Natural killer cell (primary cell): ENCODE results near the gene SCYGR8. TPM values are rescaled to one million over a fixed set of nuclear protein-coding genes. Genes with fewer than 3 reads are reported as not detected.

Experiments used
- ATAC-seq, 3 donors: fragments of 150-1000 bp in 2 of 3; fragments of 200-7000 bp in 1 of 3; cut with Tn5 transposase; 1 replicate in 1 of 3; 2 replicates in 2 of 3; pipeline ENCODE4 v1.10.0; 2021; ENCODE audit warnings: mild to moderate bottlenecking in 2 of 3, moderate library complexity in 2 of 3
- DNase-seq, 2 donors: peaks; one replicate each; pipeline versions ENCODE4 v3.0.0 to v3.0.0-alpha.2; 2013 to 2021; ENCODE audit warnings: mixed read lengths in 1 of 2
- H3K27ac ChIP-seq: one replicate; pipeline ENCODE4 v1.5.1; 2013; ENCODE audit warnings: mild to moderate bottlenecking, low read length
- H3K27me3 ChIP-seq: one replicate; pipeline ENCODE4 v1.6.1; 2013; ENCODE audit warnings: low read length; ENCODE audit not compliant: control insufficient read depth, insufficient read depth
- H3K36me3 ChIP-seq: one replicate; pipeline ENCODE4 v1.6.1; 2013; ENCODE audit warnings: low read length; ENCODE audit not compliant: control insufficient read depth, insufficient read depth
- H3K4me1 ChIP-seq: one replicate; pipeline ENCODE4 v1.6.1; 2013; ENCODE audit warnings: low read length; ENCODE audit not compliant: control insufficient read depth, insufficient read depth
- H3K4me3 ChIP-seq: one replicate; pipeline ENCODE4 v1.5.1; 2013; ENCODE audit warnings: low read length
- H3K9me3 ChIP-seq: one replicate; pipeline ENCODE4 v1.6.1; 2013; ENCODE audit warnings: low read length; ENCODE audit not compliant: control insufficient read depth, insufficient read depth
- H3K27ac Mint-ChIP-seq, 2 donors: one replicate each; pipeline ENCODE4 v1.8.0; 2022; ENCODE audit warnings: mild to moderate bottlenecking in 2 of 2, mixed read lengths in 2 of 2, moderate library complexity in 1 of 2
- H3K27me3 Mint-ChIP-seq, 2 donors: one replicate each; pipeline ENCODE4 v1.8.0; 2022; ENCODE audit warnings: low read depth in 2 of 2, mixed read lengths in 2 of 2
- H3K36me3 Mint-ChIP-seq: one replicate; pipeline ENCODE4 v1.8.0; 2022; ENCODE audit warnings: mixed read lengths
- H3K4me1 Mint-ChIP-seq, 2 donors: one replicate each; pipeline ENCODE4 v1.8.0; 2022; ENCODE audit warnings: mixed read lengths in 2 of 2
- H3K4me3 Mint-ChIP-seq: one replicate; pipeline ENCODE4 v1.8.0; 2022; ENCODE audit warnings: mild to moderate bottlenecking, moderate library complexity, mixed read lengths
- H3K9me3 Mint-ChIP-seq, 2 donors: one replicate each; pipeline ENCODE4 v1.8.0; 2022; ENCODE audit warnings: mixed read lengths in 2 of 2
- WGBS: methylation state at CpG from one replicate; pipeline ENCODE4 v1.1.7; 2013; ENCODE audit warnings: missing lambda C conversion rate; ENCODE audit not compliant: insufficient coverage; 5-methylcytosine and 5-hydroxymethylcytosine counted together
- intact Hi-C: fragments of 100-400 bp; cut with micrococcal nuclease; formaldehyde crosslinking; loops from one replicate; pipeline ENCODE4 v1.14.2; 2022
- total RNA-seq, 4 donors: library from RNA; stranded (reverse); fragments of 120-200 nt in 1 of 4; gene quantifications; one replicate each; pipeline versions ENCODE4 v1.2.3 to v1.2.4, GENCODE V29; 2013 to 2022
- TF ChIP-seq, protein P1 (sequence below): fragments of 200-600 bp; IDR thresholded peaks from one replicate; pipeline ENCODE4 v1.8.0; 2022; ENCODE audit warnings: antibody characterized with exemption

SCYGR8 gene
- total RNA-seq, 3 donors from 2014 or later (not counting 1 experiment from before 2014, with no cell fraction given), result not detected

DNA sequence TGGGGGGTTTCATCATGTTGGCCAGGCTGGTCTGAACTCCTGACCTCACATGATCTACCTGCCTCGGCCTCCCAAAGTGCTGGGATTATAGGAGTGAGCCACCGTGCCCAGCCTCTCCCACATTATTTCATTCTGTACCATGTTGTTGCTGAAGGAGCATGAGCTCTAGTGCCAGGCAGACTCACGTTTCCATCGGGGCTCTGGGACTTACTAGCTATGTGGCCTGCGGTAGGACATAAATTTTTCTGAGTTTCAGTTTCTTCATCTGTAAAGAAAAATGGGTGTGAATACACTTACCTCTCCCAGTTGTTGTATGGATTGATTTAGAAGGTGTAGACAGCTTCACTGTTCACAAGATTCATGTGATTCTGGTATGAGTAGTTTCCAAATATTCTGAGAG is 37.1 kb downstream of the SCYGR8 start:
- Histone ChIP-seq H3K27me3 (no peaks in the 10 kb centered on the region), H3K4me1 (peaks cover 11% of the 10 kb centered on the region), H3K27ac (peak overlapping the region; percentile 43), H3K4me3 (no peak overlapping the region), H3K36me3 (no peaks in the 10 kb centered on the region), H3K9me3 (no peaks in the 10 kb centered on the region)
- ATAC-seq (no peak), DNase-seq (no peak)
- Mint-ChIP-seq H3K4me1 (peaks cover 0 to 14% of the 10 kb centered on the region in 2 donors), H3K27ac (peak overlapping the region; percentile 37 to 67), H3K4me3 (no peak overlapping the region), H3K36me3 (no peaks in the 10 kb centered on the region), H3K9me3 (no peaks in the 10 kb centered on the region), H3K27me3 (peaks cover 3 to 6% of the 10 kb centered on the region in 2 donors)
- intact Hi-C loops, result no loop called here
- 98% methylated on average over 5 of the region's 5 CpGs for WGBS
- TF ChIP-seq, protein P1, sequence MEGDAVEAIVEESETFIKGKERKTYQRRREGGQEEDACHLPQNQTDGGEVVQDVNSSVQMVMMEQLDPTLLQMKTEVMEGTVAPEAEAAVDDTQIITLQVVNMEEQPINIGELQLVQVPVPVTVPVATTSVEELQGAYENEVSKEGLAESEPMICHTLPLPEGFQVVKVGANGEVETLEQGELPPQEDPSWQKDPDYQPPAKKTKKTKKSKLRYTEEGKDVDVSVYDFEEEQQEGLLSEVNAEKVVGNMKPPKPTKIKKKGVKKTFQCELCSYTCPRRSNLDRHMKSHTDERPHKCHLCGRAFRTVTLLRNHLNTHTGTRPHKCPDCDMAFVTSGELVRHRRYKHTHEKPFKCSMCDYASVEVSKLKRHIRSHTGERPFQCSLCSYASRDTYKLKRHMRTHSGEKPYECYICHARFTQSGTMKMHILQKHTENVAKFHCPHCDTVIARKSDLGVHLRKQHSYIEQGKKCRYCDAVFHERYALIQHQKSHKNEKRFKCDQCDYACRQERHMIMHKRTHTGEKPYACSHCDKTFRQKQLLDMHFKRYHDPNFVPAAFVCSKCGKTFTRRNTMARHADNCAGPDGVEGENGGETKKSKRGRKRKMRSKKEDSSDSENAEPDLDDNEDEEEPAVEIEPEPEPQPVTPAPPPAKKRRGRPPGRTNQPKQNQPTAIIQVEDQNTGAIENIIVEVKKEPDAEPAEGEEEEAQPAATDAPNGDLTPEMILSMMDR, result no peak

DNA sequence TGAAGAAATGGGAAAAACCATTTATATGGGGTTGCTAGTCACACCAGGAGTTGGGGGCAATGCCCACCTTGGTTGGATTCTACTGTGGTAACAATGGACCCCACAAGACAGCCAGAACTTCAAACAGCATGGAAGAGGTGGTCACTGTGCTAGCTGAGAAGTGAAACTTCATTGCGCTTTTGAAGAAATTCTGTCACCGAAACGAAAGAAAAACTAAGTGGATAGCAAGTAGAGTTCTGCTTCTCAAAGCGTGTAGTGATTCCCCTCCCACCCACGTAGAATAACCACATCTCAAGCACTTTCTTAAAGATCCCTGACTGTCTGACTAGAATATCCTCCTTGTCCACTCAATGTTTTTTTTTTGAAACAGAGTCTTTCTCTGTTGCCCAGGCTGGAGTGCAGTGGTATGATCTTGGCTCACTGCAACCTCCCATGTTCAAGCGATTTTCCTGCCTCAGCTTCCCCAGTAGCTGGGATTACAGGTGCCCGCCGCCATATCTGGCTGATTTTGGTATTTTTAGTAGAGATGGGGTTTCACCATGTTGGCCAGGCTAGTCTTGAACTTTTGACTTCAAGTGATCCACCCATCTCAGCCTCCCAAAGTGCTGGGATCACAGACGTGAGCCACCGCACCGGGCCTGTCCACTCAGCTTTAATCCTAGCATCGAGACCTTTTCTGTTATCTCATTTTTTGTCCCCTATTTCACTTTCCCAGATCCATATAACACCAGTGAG is 37.9 kb downstream of the SCYGR8 start:
- Histone ChIP-seq H3K36me3 (no peaks in the 10 kb centered on the region), H3K27ac (peak overlapping the region; percentile 43), H3K9me3 (no peaks in the 10 kb centered on the region), H3K4me3 (peak overlapping the region; percentile 6), H3K4me1 (peaks cover 11% of the 10 kb centered on the region), H3K27me3 (no peaks in the 10 kb centered on the region)
- 73% methylated on average over 12 of the region's 12 CpGs for whole genome bisulfite sequencing
- Mint-ChIP-seq H3K9me3 (no peaks in the 10 kb centered on the region), H3K36me3 (no peaks in the 10 kb centered on the region), H3K4me1 (peaks cover 0 to 14% of the 10 kb centered on the region in 2 donors), H3K27ac (peak overlapping the region in 1 of 2 donors; percentile 67), H3K4me3 (peak overlapping the region; percentile 51), H3K27me3 (peaks cover 3 to 13% of the 10 kb centered on the region in 2 donors)
- peak; percentile 49 to 54 (median 52) for ATAC-seq
- intact Hi-C loops, result no loop called here
- TF ChIP-seq, protein P1, result no peak
- DNase-seq, result peak in 1 of 2 donors; percentile 62

- 68% methylated on average over 1 of the region's 1 CpG for WGBS
- Mint-ChIP-seq H3K4me1 (peaks cover 0 to 14% of the 10 kb centered on the region in 2 donors), H3K27me3 (peaks cover 6 to 14% of the 10 kb centered on the region in 2 donors), H3K27ac (no peak overlapping the region), H3K4me3 (no peak overlapping the region), H3K9me3 (peaks cover 0 to 2% of the 10 kb centered on the region in 2 donors), H3K36me3 (no peaks in the 10 kb centered on the region)
- Histone ChIP-seq H3K36me3 (no peaks in the 10 kb centered on the region), H3K27me3 (no peaks in the 10 kb centered on the region), H3K27ac (no peak overlapping the region), H3K9me3 (no peaks in the 10 kb centered on the region), H3K4me3 (no peak overlapping the region), H3K4me1 (peaks cover 11% of the 10 kb centered on the region)
- DNase-seq, result no peak
- TF ChIP-seq, protein P1, result no peak
- intact Hi-C loops, result no loop called here
- ATAC-seq, result no peak
Measured at GRCh38 chr2:227785293-227785692, 39.6 kb downstream of the SCYGR8 start.
